Breast epithelium (tissue), 4 donors: ENCODE data around the gene CNTNAP2. TPM values are rescaled to one million over a fixed set of nuclear protein-coding genes. Genes with fewer than 3 reads are reported as not detected.

Experiments used
- DNase-seq, 2 donors: peaks; one replicate each; pipeline ENCODE4 v3.0.0-alpha.2; 2019; ENCODE audit warnings: low spot score in 2 of 2
- H3K27ac ChIP-seq, 2 donors: fragments of 200-600 bp; sonication (generic) in 1 of 2; one replicate each; pipeline ENCODE4 v1.5.1; 2016 to 2019; ENCODE audit warnings: mild to moderate bottlenecking in 1 of 2
- H3K27me3 ChIP-seq, 2 donors: fragments of 200-600 bp; sonication (generic) in 1 of 2; one replicate each; pipeline versions ENCODE4 v1.5.1 to v1.6.0; 2017 to 2019; ENCODE audit warnings: control low read depth in 1 of 2, mild to moderate bottlenecking in 1 of 2
- H3K36me3 ChIP-seq: fragments of 200-600 bp; one replicate; pipeline ENCODE4 v1.5.1; 2019
- H3K4me1 ChIP-seq, 2 donors: fragments of 200-600 bp; sonication (generic); one replicate each; pipeline ENCODE4 v1.5.1; 2016 to 2019; ENCODE audit warnings: control low read depth in 1 of 2
- H3K4me3 ChIP-seq, 3 donors: fragments of 200-600 bp; sonication (generic); 1 replicate in 2 of 3; 2 replicates in 1 of 3; pipeline ENCODE4 v1.5.1; 2016 to 2019; ENCODE audit warnings: mild to moderate bottlenecking in 3 of 3, moderate library complexity in 2 of 3
- H3K9me3 ChIP-seq, 2 donors: fragments of 200-600 bp; sonication (generic) in 1 of 2; one replicate each; pipeline ENCODE4 v1.5.1; 2016 to 2019; ENCODE audit warnings: control low read depth in 1 of 2
- CTCF ChIP-seq, 3 donors: fragments of 450-650 bp; IDR thresholded peaks; one replicate each; pipeline ENCODE4 v1.5.1; 2016 to 2017; ENCODE audit warnings: antibody characterized with exemption in 3 of 3, mild to moderate bottlenecking in 3 of 3, moderate library complexity in 3 of 3
- POLR2A ChIP-seq: fragments of 450-650 bp; IDR thresholded peaks from one replicate; pipeline ENCODE4 v1.6.1; 2016; ENCODE audit warnings: antibody characterized with exemption, mild to moderate bottlenecking, moderate library complexity
- POLR2AphosphoS5 ChIP-seq, 3 donors: sonication (generic); formaldehyde crosslinking; IDR thresholded peaks; one replicate each; pipeline ENCODE4 v1.6.1; 2017; ENCODE audit warnings: antibody characterized with exemption in 3 of 3
- intact Hi-C: fragments of 100-400 bp; cut with DNase I; formaldehyde crosslinking; loops from one replicate; pipeline ENCODE4 v1.15.1; 2023; ENCODE audit warnings: low total_unique reads
- total RNA-seq, 3 donors: library from RNA; depleted of rRNA; stranded (reverse); fragments of >200 nt; gene quantifications; one replicate each; pipeline ENCODE4 v1.1.0, GENCODE V29; 2016

Gene CNTNAP2
- total RNA-seq, 3 donors from 2014 or later = 0.29 to 0.66 TPM; not detected in 1

GRCh38 chr7:146514304-146514703 is 397.7 kb downstream of the CNTNAP2 start:
- TF ChIP-seq CTCF (IDR thresholded peaks at IDR 0.05) = no peak
- Histone ChIP-seq H3K36me3 (no peaks in the 10 kb centered on the region), H3K27me3 (no peaks in the 10 kb centered on the region), H3K4me1 (no peaks in the 10 kb centered on the region), H3K9me3 (peaks cover 6 to 43% of the 10 kb centered on the region in 2 donors), H3K27ac (no peak overlapping the region), H3K4me3 (no peak overlapping the region)
- no peak for DNase-seq
- intact Hi-C loops = no loop called here

GRCh38 chr7:146528581-146528980 is 412.0 kb downstream of the CNTNAP2 start:
- Histone ChIP-seq H3K9me3 (no peaks in the 10 kb centered on the region), H3K4me3 (no peak overlapping the region), H3K36me3 (no peaks in the 10 kb centered on the region), H3K27ac (no peak overlapping the region), H3K27me3 (no peaks in the 10 kb centered on the region), H3K4me1 (no peaks in the 10 kb centered on the region)
- intact Hi-C loops = no loop called here
- TF ChIP-seq CTCF (IDR thresholded peaks at IDR 0.05) (no peak), POLR2A (no peak), POLR2AphosphoS5 (IDR thresholded peaks at IDR 0.05) (no peak)
- no peak for DNase-seq

- no peaks in the 10 kb centered on the region for H3K4me1 ChIP-seq
- H3K27me3 ChIP-seq = no peaks in the 10 kb centered on the region
- DNase-seq = no peak
- H3K4me3 ChIP-seq = no peak overlapping the region
- TF ChIP-seq CTCF (IDR thresholded peaks at IDR 0.05) = no peak
- no peak for TF ChIP-seq POLR2AphosphoS5 (IDR thresholded peaks at IDR 0.05)
- TF ChIP-seq POLR2A = no peak
- intact Hi-C loops = no loop called here
- no peak overlapping the region for H3K27ac ChIP-seq
- no peaks in the 10 kb centered on the region for H3K36me3 ChIP-seq
- H3K9me3 ChIP-seq = no peaks in the 10 kb centered on the region
Observed at GRCh38 chr7:146539836-146540235, 423.2 kb downstream of the CNTNAP2 start.

GRCh38 chr7:146542101-146542500 is 425.5 kb downstream of the CNTNAP2 start:
- no peaks in the 10 kb centered on the region for H3K4me1 ChIP-seq
- H3K9me3 ChIP-seq = no peaks in the 10 kb centered on the region
- DNase-seq = no peak
- TF ChIP-seq POLR2A (no peak), CTCF (IDR thresholded peaks at IDR 0.05) (no peak), POLR2AphosphoS5 (IDR thresholded peaks at IDR 0.05) (no peak)
- no peak overlapping the region for H3K27ac ChIP-seq
- no peaks in the 10 kb centered on the region for H3K36me3 ChIP-seq
- H3K4me3 ChIP-seq = no peak overlapping the region
- intact Hi-C loops = no loop called here
- no peaks in the 10 kb centered on the region for H3K27me3 ChIP-seq

- TF ChIP-seq POLR2A = no peak
- TF ChIP-seq CTCF (IDR thresholded peaks at IDR 0.05) = no peak
- TF ChIP-seq POLR2AphosphoS5 (IDR thresholded peaks at IDR 0.05) = no peak
- intact Hi-C loops = no loop called here
- DNase-seq = no peak
- Histone ChIP-seq H3K9me3 (no peaks in the 10 kb centered on the region), H3K36me3 (no peaks in the 10 kb centered on the region), H3K4me3 (no peak overlapping the region), H3K4me1 (no peaks in the 10 kb centered on the region), H3K27me3 (no peaks in the 10 kb centered on the region), H3K27ac (no peak overlapping the region)
Observed at GRCh38 chr7:146544748-146545147, 428.1 kb downstream of the CNTNAP2 start.
